Urinary bladder (tissue), 4 donors: ENCODE measurements around the gene DNAJC16. TPM values are rescaled to one million over a fixed set of nuclear protein-coding genes. Genes with fewer than 3 reads are reported as not detected.
"Not testable (repeated sequence)": the region's sequence is repeated elsewhere in the genome, so short reads cannot be mapped to it uniquely, and the experiment has no call there.

Experiments used
- DNase-seq: peaks from one replicate; pipeline ENCODE4 v3.0.0-alpha.2; 2015; ENCODE audit errors: extremely low spot score
- H3K27ac ChIP-seq: one replicate; pipeline ENCODE4 v1.5.1; 2013; ENCODE audit warnings: low read depth, mild to moderate bottlenecking, moderate library complexity
- H3K36me3 ChIP-seq: one replicate; pipeline ENCODE4 v1.6.1; 2013; ENCODE audit warnings: mild to moderate bottlenecking, moderate library complexity; ENCODE audit not compliant: insufficient read depth
- H3K4me1 ChIP-seq: one replicate; pipeline ENCODE4 v1.6.1; 2013; ENCODE audit warnings: mild to moderate bottlenecking, moderate library complexity; ENCODE audit not compliant: insufficient read depth
- H3K4me3 ChIP-seq: one replicate; pipeline ENCODE4 v1.5.1; 2013; ENCODE audit warnings: low read depth, low read length
- WGBS: extraction: QIAGEN DNeasy Blood & Tissue Kit; methylation state at CpG from one replicate; pipeline ENCODE4 v1.1.7; 2013; 5-methylcytosine and 5-hydroxymethylcytosine counted together
- polyA plus RNA-seq: library from polyadenylated mRNA; stranded (reverse); fragments of 200-250 nt; gene quantifications from one replicate; pipeline ENCODE4 v1.2.3, GENCODE V29; 2013
- total RNA-seq: library from RNA; depleted of rRNA; stranded (reverse); fragments of >200 nt; gene quantifications from one replicate; pipeline ENCODE4 v1.2.3, GENCODE V29; 2014
- donor health status: healthy with polysubstance abuse.
- donor health status: healthy.

DNAJC16 gene
- total and polyA plus RNA-seq, 2 donors: 5.6 to 18.7 TPM

DNA sequence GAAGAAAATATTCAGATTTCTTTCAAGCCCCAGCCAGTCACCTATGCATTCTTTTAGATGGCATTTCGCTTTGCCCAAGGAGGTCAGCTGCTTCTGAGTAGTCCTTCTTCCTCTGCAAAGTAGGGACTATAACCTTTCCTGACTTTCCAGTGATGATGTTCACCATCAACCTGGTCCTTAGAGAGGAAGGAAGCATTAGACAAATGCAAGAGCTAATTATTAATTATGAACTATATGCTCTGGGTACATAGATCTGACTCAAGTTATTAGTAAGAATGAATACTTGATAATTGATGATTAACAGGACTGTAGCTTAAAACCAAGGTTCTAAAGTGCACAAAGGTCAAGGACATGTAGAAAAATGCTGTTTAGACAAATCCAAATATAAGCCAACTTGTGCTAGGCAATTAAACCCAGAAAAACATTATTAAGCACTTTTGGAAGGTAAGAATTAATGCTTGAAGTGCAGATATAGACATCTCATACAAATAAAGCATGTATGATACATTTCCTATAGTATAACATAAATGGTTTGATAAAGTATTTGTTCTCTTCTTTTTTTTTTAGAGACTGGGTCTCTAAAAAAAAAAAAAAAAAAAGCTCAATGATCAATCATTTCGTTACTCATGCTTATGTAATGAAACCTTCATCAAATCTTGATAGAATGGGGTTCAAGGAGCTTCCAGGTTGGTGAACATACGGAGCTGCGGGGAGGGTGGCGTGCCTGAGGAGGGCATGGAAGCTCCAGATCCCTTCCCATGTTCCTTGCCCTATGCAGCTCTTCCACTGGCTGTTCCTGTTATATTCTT is 69.4 kb downstream of the DNAJC16 start:
- WGBS: 81% methylated on average over 5 of the region's 5 CpGs
- no peaks in the 10 kb centered on the region for H3K36me3 ChIP-seq
- H3K27ac ChIP-seq: no peak overlapping the region
- no peak for DNase-seq
- H3K4me3 ChIP-seq: no peak overlapping the region
- H3K4me1 ChIP-seq: no peaks in the 10 kb centered on the region

DNA sequence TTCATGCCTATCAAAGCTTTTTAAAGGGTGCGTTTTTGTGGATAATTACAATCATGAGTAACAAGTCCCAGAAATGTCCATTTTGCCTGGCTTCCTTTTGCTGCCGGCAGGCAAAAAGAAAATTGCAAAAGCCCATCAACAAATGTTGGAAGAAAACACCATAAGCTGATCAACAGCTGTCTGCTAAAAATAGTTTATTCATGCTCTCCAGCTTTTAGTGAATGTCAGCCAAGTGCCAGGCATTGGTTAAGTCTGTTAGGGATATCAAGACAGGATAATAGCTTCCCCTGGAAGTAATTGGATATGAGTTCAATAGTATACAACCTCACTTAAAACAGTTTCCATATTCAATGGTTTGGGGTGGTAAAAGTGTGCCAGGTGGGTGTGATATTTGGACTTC is 71.8 kb downstream of the DNAJC16 start:
- Histone ChIP-seq H3K27ac (no peak overlapping the region), H3K4me1 (no peaks in the 10 kb centered on the region), H3K4me3 (no peak overlapping the region), H3K36me3 (no peaks in the 10 kb centered on the region)
- DNase-seq: no peak
- 56% methylated on average over 2 of the region's 2 CpGs for WGBS

DNA sequence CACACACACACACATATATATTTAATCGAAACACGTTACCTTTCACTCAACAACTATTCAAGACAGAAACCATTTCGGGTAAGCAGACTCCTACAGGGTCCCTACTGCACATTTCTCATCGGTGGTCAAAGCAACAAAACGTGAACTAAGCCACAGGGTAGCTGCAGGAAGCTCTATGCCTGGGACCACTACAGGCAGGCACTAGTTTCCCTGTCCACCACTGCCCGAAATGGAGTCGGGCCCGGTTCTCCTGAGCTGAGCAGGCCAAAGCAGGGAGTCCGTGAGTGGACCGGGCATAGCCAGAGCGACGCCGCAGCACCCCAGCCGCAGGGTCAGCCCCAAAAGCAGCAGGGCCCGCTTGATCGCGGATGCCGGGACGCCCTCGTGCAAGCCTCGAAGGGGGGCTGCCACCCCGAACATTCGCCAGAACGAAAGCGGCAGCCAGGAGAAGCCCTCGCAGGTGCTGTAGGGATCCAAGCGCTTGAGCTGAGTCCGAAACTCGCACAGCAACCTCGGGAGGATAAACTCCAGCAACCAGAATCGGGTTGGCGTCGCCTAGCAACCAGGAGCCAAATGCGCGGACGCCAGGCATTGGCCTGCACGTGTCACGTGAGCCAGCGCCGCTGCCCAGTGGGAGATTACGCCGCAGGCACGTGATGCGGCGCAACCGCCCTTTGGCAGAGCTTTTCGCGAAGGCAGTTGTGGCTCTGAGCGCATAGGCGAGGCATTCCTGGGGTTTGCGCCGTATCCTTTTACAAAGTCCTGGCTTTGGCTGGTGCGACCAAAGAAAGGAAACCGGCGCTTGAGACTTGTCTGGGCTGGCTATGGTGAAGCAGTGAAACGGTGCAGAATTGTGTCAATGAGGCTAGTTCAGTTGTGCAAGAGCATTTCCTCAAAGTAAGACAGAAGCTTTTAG is 76.7 kb downstream of the DNAJC16 start:
- WGBS: 1% methylated on average over 56 of the region's 56 CpGs
- Histone ChIP-seq H3K27ac (peak overlapping the region; percentile 78), H3K4me3 (peak overlapping the region; percentile 65), H3K36me3 (no peaks in the 10 kb centered on the region), H3K4me1 (no peaks in the 10 kb centered on the region)
- peak; percentile 91 for DNase-seq

DNA sequence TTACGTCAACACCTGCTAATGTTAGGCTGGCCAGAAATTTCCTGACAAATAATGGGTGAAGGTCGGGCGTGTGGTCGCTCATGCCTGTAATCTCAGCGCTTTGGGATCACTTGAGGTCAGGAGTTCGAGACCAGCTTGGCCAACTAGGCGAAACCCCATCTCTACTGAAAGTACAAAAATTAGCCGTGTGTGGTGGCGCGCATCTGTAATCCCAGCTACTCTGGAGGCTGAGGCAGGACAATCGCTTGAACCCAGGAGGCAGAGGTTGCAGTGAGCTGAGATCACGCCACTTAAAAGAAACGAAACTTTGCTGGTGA is 77.3 kb downstream of the DNAJC16 start:
- not testable (repeated sequence) for H3K4me3 ChIP-seq, H3K4me1 ChIP-seq, H3K36me3 ChIP-seq, DNase-seq
- whole genome bisulfite sequencing: 66% methylated on average over 13 of the region's 13 CpGs
- peak overlapping the region; percentile 57 for H3K27ac ChIP-seq

DNA sequence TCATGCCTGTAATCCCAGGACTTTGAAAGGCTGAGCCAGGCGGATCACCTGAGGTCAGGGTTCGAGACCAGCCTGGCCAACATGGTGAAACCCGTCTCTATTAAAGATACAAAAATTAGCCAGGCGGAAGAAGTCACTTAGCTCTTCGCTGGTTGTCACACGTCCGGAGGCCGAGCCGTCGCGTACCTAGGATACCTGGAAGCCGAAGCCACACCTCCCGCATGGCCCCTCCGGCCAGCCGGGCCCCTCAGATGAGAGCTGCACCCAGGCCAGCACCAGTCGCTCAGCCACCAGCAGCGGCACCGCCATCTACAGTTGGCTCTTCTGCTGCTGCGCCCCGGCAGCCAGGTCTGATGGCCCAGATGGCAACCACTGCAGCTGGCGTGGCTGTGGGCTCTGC is 77.8 kb downstream of the DNAJC16 start:
- H3K4me1 ChIP-seq, H3K27ac ChIP-seq, H3K4me3 ChIP-seq, H3K36me3 ChIP-seq, DNase-seq: not testable (repeated sequence)
- 96% methylated on average over 21 of the region's 21 CpGs for WGBS

DNA sequence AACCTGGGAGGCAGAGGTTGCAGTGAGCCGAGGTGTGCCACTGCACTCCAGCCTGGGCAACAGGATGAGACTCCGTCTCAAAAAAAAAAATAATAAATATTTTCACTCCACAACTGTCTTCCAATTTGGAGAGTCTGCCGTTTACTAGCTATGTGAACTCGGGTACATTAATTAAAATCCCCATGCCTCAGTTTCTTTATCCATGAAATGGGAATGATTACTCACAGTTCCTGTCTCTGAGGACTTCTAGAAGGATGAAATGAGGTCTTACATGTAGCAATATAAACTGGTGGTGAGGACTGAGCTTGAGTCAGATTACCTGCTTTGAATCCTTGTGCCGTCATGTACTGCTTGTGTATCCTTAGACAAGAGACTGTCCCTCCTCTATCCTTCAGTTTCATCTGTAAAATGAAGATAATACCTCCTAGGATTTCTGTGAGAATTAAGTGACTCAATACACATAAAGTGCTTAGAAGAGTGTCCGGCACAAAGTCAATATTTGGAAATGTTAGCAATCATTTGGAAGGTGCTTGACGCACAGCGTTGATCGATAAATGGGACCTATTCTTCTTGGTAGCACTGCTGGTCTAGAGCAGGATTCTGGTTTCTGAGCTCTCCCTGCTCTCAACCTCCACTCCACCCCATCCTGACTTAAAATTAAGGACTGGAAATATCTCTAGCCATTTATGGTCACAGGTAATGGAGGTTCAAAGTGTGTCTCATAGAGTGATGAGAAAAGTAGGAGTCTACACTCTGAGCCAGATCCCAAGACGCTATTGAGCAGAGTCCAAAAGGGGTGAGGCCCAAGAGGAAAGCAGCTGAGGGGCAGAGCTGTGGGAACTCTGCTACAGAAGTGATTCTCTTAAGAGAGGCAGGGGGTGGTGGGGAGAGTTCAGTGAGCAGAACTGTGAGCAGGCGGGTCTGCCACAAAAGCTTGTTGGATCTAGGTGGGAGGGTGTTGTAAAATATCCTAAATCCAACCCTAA is 79.0 kb downstream of the DNAJC16 start:
- H3K4me1 ChIP-seq: no peaks in the 10 kb centered on the region
- 82% methylated on average over 11 of the region's 11 CpGs for WGBS
- H3K27ac ChIP-seq: no peak overlapping the region
- no peak overlapping the region for H3K4me3 ChIP-seq
- DNase-seq: no peak
- H3K36me3 ChIP-seq: no peaks in the 10 kb centered on the region

DNA sequence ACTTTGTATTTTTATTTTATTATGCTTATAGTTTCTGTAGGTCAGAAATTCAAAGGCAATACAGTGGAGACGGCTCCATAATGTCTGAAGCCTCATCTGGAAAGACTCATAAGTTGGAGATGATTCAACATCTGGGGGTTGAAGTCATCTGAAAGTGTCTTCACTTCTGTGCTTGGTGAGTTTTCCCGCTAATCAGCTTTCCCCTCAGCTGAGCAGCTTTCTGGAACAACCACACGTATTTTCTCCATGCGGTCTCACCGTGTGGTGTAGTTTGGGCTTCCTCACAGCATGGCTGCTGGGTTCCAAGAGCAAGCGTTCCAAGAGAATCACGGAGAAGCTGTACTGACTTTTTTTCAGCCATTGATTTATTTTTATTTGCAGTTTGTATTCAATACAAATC is 83.0 kb downstream of the DNAJC16 start:
- Histone ChIP-seq H3K4me3 (no peak overlapping the region), H3K27ac (no peak overlapping the region), H3K36me3 (no peaks in the 10 kb centered on the region), H3K4me1 (no peaks in the 10 kb centered on the region)
- DNase-seq: no peak
- WGBS: 76% methylated on average over 7 of the region's 7 CpGs

DNA sequence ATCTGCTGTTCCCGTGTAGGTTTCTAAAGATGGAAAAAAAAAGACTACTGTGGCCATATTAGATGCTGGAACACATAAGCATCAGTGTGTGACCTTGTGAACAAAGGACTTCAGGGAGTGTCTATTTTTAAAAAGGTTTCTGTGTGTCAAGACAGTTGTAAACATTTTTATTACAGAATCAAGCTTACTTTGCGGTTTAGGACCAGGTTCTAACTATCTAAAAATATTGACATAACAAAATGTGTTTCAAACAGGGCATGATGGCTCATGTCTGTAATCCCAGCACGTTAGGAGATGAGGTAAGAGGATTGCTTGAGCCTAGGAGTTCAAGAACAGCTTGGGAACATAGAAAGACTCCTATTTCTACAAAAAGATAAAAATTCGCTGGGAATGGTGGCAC is 83.5 kb downstream of the DNAJC16 start:
- no peaks in the 10 kb centered on the region for H3K4me1 ChIP-seq
- H3K4me3 ChIP-seq: no peak overlapping the region
- 57% methylated on average over 4 of the region's 4 CpGs for WGBS
- DNase-seq: peak; percentile 56
- no peaks in the 10 kb centered on the region for H3K36me3 ChIP-seq
- no peak overlapping the region for H3K27ac ChIP-seq

DNA sequence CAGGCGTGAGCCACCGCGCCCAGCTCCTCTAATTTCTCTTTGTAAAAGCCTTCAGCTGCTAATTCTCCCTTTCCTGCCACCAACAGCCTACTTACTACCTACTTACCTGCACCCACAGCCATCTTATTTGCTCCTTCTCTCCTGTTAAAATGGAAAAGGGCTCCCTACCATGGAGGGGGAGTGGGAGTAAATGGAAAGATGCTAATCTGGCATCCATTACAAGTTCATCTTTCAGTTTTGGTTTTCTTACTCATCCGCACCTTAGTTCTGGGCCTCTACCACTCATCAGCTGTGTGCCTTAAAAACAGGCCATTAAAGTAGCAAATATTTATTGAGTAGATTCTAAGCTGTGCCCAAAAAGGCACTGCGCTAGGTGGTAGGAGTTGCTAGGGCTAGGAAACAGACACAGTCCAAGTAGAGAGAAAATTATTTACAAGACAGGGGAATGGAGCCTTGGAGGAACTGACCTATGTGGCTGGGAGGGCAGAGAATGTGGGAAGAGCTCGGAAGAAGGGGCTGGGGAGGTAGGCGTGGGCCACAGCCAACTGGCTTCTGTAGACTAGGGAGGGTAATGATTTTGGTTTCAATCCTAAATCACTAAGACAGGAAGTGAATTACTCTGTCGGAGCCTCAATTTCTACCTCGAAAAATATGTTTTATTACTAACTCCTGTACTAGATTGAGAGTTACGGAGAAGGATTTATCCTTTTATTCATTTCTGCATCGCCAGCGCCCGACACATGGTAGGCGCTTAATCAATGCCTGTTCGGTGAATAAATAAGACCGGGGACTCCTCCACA is 89.9 kb downstream of the DNAJC16 start:
- Histone ChIP-seq H3K4me3 (peak overlapping the region; percentile 39), H3K36me3 (no peaks in the 10 kb centered on the region), H3K4me1 (no peaks in the 10 kb centered on the region), H3K27ac (peak overlapping the region; percentile 89)
- no peak for DNase-seq
- WGBS: 24% methylated on average over 16 of the region's 16 CpGs

DNA sequence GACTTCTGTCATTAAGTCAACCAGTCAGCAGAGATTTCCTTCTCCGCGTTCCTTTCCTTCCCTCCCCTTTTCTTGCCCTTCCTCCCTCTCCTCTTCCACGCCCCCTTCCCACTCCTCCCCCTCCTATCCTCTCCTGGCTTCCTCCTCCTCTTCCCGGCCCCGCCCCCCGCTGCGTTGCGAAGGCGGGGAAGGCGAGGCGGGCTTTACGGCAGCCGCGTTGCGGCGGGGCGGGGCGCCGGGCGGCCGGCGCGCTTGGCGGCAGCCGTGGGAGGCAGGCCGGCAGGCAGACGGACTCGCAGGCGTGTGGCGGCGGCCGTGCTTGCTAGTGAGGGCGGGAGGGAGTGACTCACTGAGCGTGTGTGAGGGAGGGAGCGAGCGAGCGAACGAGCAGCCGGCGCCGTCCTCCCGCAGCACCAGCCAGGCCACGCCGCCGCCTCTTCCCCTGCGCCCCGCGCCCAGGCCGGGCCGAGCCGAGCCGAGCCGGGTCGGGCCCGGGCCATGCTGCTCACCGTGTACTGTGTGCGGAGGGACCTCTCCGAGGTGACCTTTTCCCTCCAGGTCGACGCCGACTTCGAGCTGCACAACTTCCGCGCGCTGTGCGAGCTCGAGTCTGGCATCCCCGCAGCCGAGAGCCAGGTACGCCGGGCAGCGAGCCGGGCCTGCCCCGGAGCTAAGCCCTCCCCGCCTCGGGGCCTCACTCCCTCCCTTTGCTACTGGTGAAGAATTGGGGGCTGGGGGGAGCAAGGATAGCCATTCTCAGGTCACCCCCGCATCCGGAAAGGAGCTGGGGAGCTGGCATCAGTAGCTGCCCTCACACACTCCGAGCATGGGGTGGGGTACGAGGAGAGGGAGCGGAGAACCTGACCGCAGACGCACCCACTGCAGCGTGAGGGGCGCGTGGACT is 90.8 kb downstream of the DNAJC16 start, which contains the start of gene DDI2:
TSS of gene DDI2 (plus strand) at position 286 of the 904 bp plus-strand sequence. CDS start at position 499, 213 bp downstream.
- Histone ChIP-seq H3K27ac (peak within 1 kb of the TSS; percentile 97), H3K4me3 (peak within 1 kb of the TSS; percentile 83), H3K4me1 (no peaks in the 10 kb centered on the region), H3K36me3 (no peaks in the 10 kb centered on the region)
- DNase-seq: peak; percentile 98
- under 1% methylated on average over 86 of the region's 86 CpGs for WGBS

DNA sequence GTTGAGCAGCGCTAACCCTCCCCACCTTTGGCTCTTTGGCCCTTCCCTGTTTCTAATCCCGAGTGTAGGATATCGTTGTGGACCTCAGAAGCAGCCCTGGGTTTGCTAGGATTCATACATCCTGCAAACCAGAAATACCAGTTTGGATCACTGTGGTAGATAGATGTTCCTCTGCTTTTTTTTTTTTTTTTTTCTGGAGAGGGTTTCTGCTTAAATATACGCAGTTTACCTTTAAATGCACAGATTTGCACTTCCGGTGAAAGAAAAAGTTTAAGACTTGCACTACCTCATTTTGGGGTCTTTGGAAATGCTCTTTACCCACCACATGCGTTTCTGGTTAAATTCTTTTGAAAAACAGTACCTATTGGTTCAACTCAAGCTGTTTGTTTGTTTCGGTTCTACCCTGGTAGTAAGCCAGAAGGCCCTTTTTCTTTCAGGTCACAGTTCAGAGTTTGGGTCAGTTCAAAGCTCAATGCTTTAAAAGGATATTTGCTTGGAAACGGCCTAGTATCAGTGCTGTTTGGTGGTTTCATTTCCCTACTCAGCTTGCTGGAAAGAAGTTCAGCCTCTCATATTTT is 91.5 kb downstream of the DNAJC16 start:
- H3K4me1 ChIP-seq: no peaks in the 10 kb centered on the region
- H3K36me3 ChIP-seq: no peaks in the 10 kb centered on the region
- peak overlapping the region; percentile 83 for H3K4me3 ChIP-seq
- DNase-seq: peak; percentile 48
- H3K27ac ChIP-seq: peak overlapping the region; percentile 97
- WGBS: under 1% methylated on average over 8 of the region's 8 CpGs
